CD4-positive, CD25-positive, alpha-beta regulatory T cell (primary cell): ENCODE data around the gene PCDHGA4. TPM values are rescaled to one million over a fixed set of nuclear protein-coding genes. Genes with fewer than 3 reads are reported as not detected.
A peak's percentile ranks its signal among the peaks of the same experiment; 100 is the strongest.

Source experiments
- ATAC-seq, 2 donors: fragments of 150-1000 bp; cut with Tn5 transposase; one replicate each; pipeline ENCODE4 v1.10.0; 2021; ENCODE audit warnings: low read depth in 2 of 2, moderate number of reproducible peaks in 2 of 2, moderate library complexity in 1 of 2
- DNase-seq, 3 donors: peaks; one replicate each; pipeline versions ENCODE4 v3.0.0 to v3.0.0-alpha.2; 2012 to 2022; ENCODE audit warnings: mixed read lengths in 1 of 3
- H3K27ac ChIP-seq: one replicate; pipeline ENCODE4 v1.7.0; 2013; ENCODE audit warnings: mild to moderate bottlenecking, low read length; ENCODE audit not compliant: insufficient read depth, poor library complexity, severe bottlenecking
- H3K27me3 ChIP-seq: one replicate; pipeline ENCODE4 v1.7.0; 2013; ENCODE audit warnings: low read length; ENCODE audit not compliant: control insufficient read depth, insufficient read depth
- H3K36me3 ChIP-seq: one replicate; pipeline ENCODE4 v1.7.0; 2013; ENCODE audit warnings: mild to moderate bottlenecking, low read length, moderate library complexity; ENCODE audit not compliant: control insufficient read depth, insufficient read depth
- H3K4me1 ChIP-seq: 2 replicates; pipeline ENCODE4 v1.7.0; 2013; ENCODE audit warnings: mild to moderate bottlenecking, low read length; ENCODE audit not compliant: insufficient read depth, control insufficient read depth, poor library complexity, severe bottlenecking
- H3K4me3 ChIP-seq: one replicate; pipeline ENCODE4 v1.7.0; 2013; ENCODE audit warnings: low read depth, mild to moderate bottlenecking, low read length, moderate library complexity
- H3K9me3 ChIP-seq, 2 experiments: 1 replicate in 1 of 2; 2 replicates in 1 of 2; pipeline ENCODE4 v1.7.0; 2013; ENCODE audit warnings: low read length in 2 of 2, mild to moderate bottlenecking in 1 of 2, moderate library complexity in 1 of 2; ENCODE audit not compliant: control insufficient read depth in 2 of 2
- H3K27ac Mint-ChIP-seq, 3 donors: one replicate each; pipeline ENCODE4 v1.8.0; 2020 to 2022; ENCODE audit warnings: mild to moderate bottlenecking in 3 of 3, mixed read lengths in 3 of 3, moderate library complexity in 2 of 3
- H3K27me3 Mint-ChIP-seq: one replicate; pipeline ENCODE4 v1.8.0; 2022; ENCODE audit warnings: mild to moderate bottlenecking, mixed read lengths
- H3K36me3 Mint-ChIP-seq: one replicate; pipeline ENCODE4 v1.8.0; 2020; ENCODE audit warnings: mixed read lengths
- H3K4me1 Mint-ChIP-seq, 4 donors: one replicate each; pipeline ENCODE4 v1.8.0; 2020 to 2022; ENCODE audit warnings: mixed read lengths in 4 of 4, mild to moderate bottlenecking in 1 of 4
- H3K4me3 Mint-ChIP-seq, 4 donors: one replicate each; pipeline ENCODE4 v1.8.0; 2020 to 2022; ENCODE audit warnings: mild to moderate bottlenecking in 4 of 4, mixed read lengths in 4 of 4, moderate library complexity in 3 of 4
- H3K9me3 Mint-ChIP-seq, 7 donors: one replicate each; pipeline ENCODE4 v1.8.0; 2020 to 2022; ENCODE audit warnings: mixed read lengths in 7 of 7, mild to moderate bottlenecking in 3 of 7, moderate library complexity in 2 of 7
- polyA plus RNA-seq, 4 donors: library from polyadenylated mRNA; unstranded; fragments of 300-500 nt; fragmentation: Illumina TruSeq; gene quantifications; one replicate each; pipeline ENCODE4 v1.2.3, GENCODE V29; 2021
- total RNA-seq: library from RNA; stranded (reverse); gene quantifications from one replicate; pipeline ENCODE4 v1.2.3, GENCODE V29; 2022

PCDHGA4 gene
- total and polyA plus RNA-seq, 5 donors from 2014 or later, result not detected

DNA sequence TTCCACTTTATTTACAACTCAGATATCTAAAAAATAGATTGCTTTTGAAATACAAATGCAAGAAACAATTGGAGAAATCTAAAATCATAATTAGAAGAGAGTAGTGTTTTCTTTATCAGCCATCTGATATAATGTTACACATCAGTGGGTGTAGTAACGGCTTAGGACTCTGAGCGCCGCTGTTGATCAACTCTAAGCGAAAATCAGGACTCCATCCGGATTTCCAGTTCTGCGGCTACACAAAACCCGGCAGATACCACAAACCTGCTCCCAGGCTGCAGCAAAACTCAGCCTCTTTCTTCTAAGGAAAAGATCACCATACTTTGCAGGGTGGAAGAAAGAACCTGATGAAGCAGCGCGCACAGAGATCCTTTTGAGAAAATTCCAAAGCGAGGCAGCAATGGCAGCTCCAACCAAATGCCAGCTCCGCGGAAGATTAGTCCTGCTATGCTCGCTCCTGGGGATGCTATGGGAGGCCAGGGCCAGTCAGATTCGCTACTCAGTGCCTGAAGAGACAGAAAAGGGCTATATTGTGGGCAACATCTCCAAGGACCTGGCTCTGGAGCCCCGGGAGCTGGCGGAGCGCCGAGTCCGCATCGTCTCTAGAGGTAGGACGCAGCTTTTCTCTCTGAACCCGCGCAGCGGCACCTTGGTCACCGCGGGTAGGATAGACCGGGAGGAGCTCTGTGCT, 47.9 kb downstream of the PCDHGA4 start, which contains the start of gene PCDHGA9:
TSS of gene PCDHGA9 (plus strand) at position 226 of the 691 bp plus-strand sequence. CDS start at position 401, 175 bp downstream.
- ATAC-seq (no peak), DNase-seq (no peak)
- Histone ChIP-seq H3K27me3 (peaks cover 38% of the 10 kb centered on the region), H3K4me1 (no peaks in the 10 kb centered on the region), H3K4me3 (no peak within 1 kb of the TSS), H3K36me3 (no peaks in the 10 kb centered on the region), H3K27ac (no peak within 1 kb of the TSS), H3K9me3 (peaks cover 24 to 35% of the 10 kb centered on the region in 2 experiments)
- Mint-ChIP-seq H3K4me1 (peaks cover 0 to 6% (median 0%) of the 10 kb centered on the region in 4 donors), H3K36me3 (peaks cover 8% of the 10 kb centered on the region), H3K9me3 (peaks cover 0 to 29% (median 7%) of the 10 kb centered on the region in 7 donors), H3K27ac (no peak within 1 kb of the TSS), H3K4me3 (peak within 1 kb of the TSS; percentile 27 to 52 (median 34)), H3K27me3 (peaks cover 60% of the 10 kb centered on the region)

DNA sequence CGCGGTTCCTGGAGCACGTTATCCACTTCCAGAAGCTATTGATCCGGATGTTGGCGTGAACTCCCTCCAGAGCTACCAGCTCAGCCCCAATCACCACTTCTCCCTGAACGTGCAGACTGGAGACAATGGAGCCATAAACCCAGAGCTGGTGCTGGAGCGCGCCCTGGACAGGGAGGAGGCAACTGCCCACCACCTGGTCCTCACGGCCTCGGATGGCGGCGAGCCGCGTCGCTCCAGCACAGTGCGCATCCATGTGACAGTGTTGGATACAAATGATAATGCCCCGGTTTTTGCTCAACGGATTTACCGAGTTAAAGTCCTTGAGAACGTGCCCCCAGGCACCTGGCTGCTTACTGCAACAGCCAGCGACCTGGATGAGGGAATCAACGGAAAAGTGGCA, 48.6 kb downstream of the PCDHGA4 start:
- H3K36me3 ChIP-seq, result no peaks in the 10 kb centered on the region
- peaks cover 38% of the 10 kb centered on the region for H3K27me3 ChIP-seq
- H3K27ac ChIP-seq, result no peak overlapping the region
- Mint-ChIP-seq H3K36me3 (peaks cover 8% of the 10 kb centered on the region), H3K27me3 (peaks cover 64% of the 10 kb centered on the region), H3K27ac (no peak overlapping the region), H3K4me1 (peaks cover 0 to 8% (median 0%) of the 10 kb centered on the region in 4 donors), H3K9me3 (peaks cover 0 to 34% (median 10%) of the 10 kb centered on the region in 7 donors), H3K4me3 (peak overlapping the region in 1 of 4 donors; percentile 9)
- H3K9me3 ChIP-seq, result peaks cover 24 to 42% of the 10 kb centered on the region in 2 experiments
- ATAC-seq (no peak), DNase-seq (no peak)
- no peaks in the 10 kb centered on the region for H3K4me1 ChIP-seq
- H3K4me3 ChIP-seq, result no peak overlapping the region

Other genes with a start within 250 kb of the PCDHGA4 start
Only the 30 nearest of the 36 such genes appear.
- gene PCDHB9, start 167.9 kb upstream of the PCDHGA4 start, total RNA-seq, result 0.07 TPM
- gene PCDHB9, start 167.9 kb upstream of the PCDHGA4 start, polyA plus RNA-seq, result not detected
- not detected for gene PCDHB10, start 162.7 kb upstream of the PCDHGA4 start, total RNA-seq
- gene PCDHB10, start 162.7 kb upstream of the PCDHGA4 start, polyA plus RNA-seq, result not detected
- gene PCDHB11, start 155.4 kb upstream of the PCDHGA4 start, total RNA-seq, result not detected
- not detected for gene PCDHB11, start 155.4 kb upstream of the PCDHGA4 start, polyA plus RNA-seq
- not detected for gene PCDHB12, start 146.3 kb upstream of the PCDHGA4 start, total RNA-seq
- gene PCDHB12, start 146.3 kb upstream of the PCDHGA4 start, polyA plus RNA-seq, result not detected
- gene PCDHB13, start 141.1 kb upstream of the PCDHGA4 start, total RNA-seq, result not detected
- under 1 TPM in 1 of 4 donors, not detected in 3; 0.05 TPM for gene PCDHB13, start 141.1 kb upstream of the PCDHGA4 start, polyA plus RNA-seq
- not detected for gene PCDHB14, start 131.7 kb upstream of the PCDHGA4 start, total RNA-seq
- not detected for gene PCDHB14, start 131.7 kb upstream of the PCDHGA4 start, polyA plus RNA-seq
- gene PCDHB15, start 109.6 kb upstream of the PCDHGA4 start, total RNA-seq, result not detected
- gene PCDHB15, start 109.6 kb upstream of the PCDHGA4 start, polyA plus RNA-seq, result not detected
- gene SLC25A2, start 51.0 kb upstream of the PCDHGA4 start, total RNA-seq, result 0.74 TPM
- gene SLC25A2, start 51.0 kb upstream of the PCDHGA4 start, polyA plus RNA-seq, result under 1 TPM in 1 of 4 donors, not detected in 3; 0.12 TPM
- 76.6 TPM for gene TAF7, start 34.2 kb upstream of the PCDHGA4 start, total RNA-seq
- 100 to 1,000 TPM; 172 to 235 (median 200) TPM for gene TAF7, start 34.2 kb upstream of the PCDHGA4 start, polyA plus RNA-seq
- 0.10 TPM for gene PCDHGA1, start 24.5 kb upstream of the PCDHGA4 start, total RNA-seq
- gene PCDHGA1, start 24.5 kb upstream of the PCDHGA4 start, polyA plus RNA-seq, result under 1 TPM in 1 of 4 donors, not detected in 3; 0.06 TPM
- not detected for gene PCDHGA2, start 16.3 kb upstream of the PCDHGA4 start, total RNA-seq
- not detected for gene PCDHGA2, start 16.3 kb upstream of the PCDHGA4 start, polyA plus RNA-seq
- gene PCDHGA3, start 11.2 kb upstream of the PCDHGA4 start, total RNA-seq, result not detected
- gene PCDHGA3, start 11.2 kb upstream of the PCDHGA4 start, polyA plus RNA-seq, result not detected
- gene PCDHGB1, start 4.9 kb upstream of the PCDHGA4 start, total RNA-seq, result not detected
- gene PCDHGB1, start 4.9 kb upstream of the PCDHGA4 start, polyA plus RNA-seq, result not detected
- gene PCDHGB2, start 5.0 kb downstream of the PCDHGA4 start, total RNA-seq, result 0.20 TPM
- gene PCDHGB2, start 5.0 kb downstream of the PCDHGA4 start, polyA plus RNA-seq, result under 1 TPM in 1 of 4 donors, not detected in 3; 0.54 TPM
- not detected for gene PCDHGA5, start 9.1 kb downstream of the PCDHGA4 start, total RNA-seq
- under 1 TPM in 1 of 4 donors, not detected in 3; 0.08 TPM for gene PCDHGA5, start 9.1 kb downstream of the PCDHGA4 start, polyA plus RNA-seq
- gene PCDHGB3, start 15.2 kb downstream of the PCDHGA4 start, total RNA-seq, result 0.20 TPM
- gene PCDHGB3, start 15.2 kb downstream of the PCDHGA4 start, polyA plus RNA-seq, result not detected
- gene PCDHGA6, start 18.9 kb downstream of the PCDHGA4 start, total RNA-seq, result not detected
- gene PCDHGA6, start 18.9 kb downstream of the PCDHGA4 start, polyA plus RNA-seq, result not detected
- not detected for gene PCDHGA7, start 27.7 kb downstream of the PCDHGA4 start, total RNA-seq
- under 1 TPM in 1 of 4 donors, not detected in 3; 0.09 TPM for gene PCDHGA7, start 27.7 kb downstream of the PCDHGA4 start, polyA plus RNA-seq
- gene PCDHGB4, start 32.7 kb downstream of the PCDHGA4 start, total RNA-seq, result not detected
- gene PCDHGB4, start 32.7 kb downstream of the PCDHGA4 start, polyA plus RNA-seq, result under 1 TPM in 1 of 4 donors, not detected in 3; 0.22 TPM
- not detected for gene PCDHGA8, start 37.6 kb downstream of the PCDHGA4 start, total RNA-seq
- gene PCDHGA8, start 37.6 kb downstream of the PCDHGA4 start, polyA plus RNA-seq, result under 1 TPM in 1 of 4 donors, not detected in 3; 0.10 TPM
- not detected for gene PCDHGB5, start 42.9 kb downstream of the PCDHGA4 start, total RNA-seq
- under 1 TPM in 2 of 4 donors, not detected in 2; 0.17 to 0.27 TPM for gene PCDHGB5, start 42.9 kb downstream of the PCDHGA4 start, polyA plus RNA-seq
- gene PCDHGA9, start 47.8 kb downstream of the PCDHGA4 start, total RNA-seq, result not detected
- gene PCDHGA9, start 47.8 kb downstream of the PCDHGA4 start, polyA plus RNA-seq, result not detected
- not detected for gene PCDHGB6, start 53.0 kb downstream of the PCDHGA4 start, total RNA-seq
- gene PCDHGB6, start 53.0 kb downstream of the PCDHGA4 start, polyA plus RNA-seq, result not detected
- not detected for gene PCDHGA10, start 58.0 kb downstream of the PCDHGA4 start, total RNA-seq
- not detected for gene PCDHGA10, start 58.0 kb downstream of the PCDHGA4 start, polyA plus RNA-seq
- not detected for gene PCDHGB7, start 62.7 kb downstream of the PCDHGA4 start, total RNA-seq
- not detected for gene PCDHGB7, start 62.7 kb downstream of the PCDHGA4 start, polyA plus RNA-seq
- not detected for gene PCDHGA11, start 66.0 kb downstream of the PCDHGA4 start, total RNA-seq
- not detected for gene PCDHGA11, start 66.0 kb downstream of the PCDHGA4 start, polyA plus RNA-seq
- gene PCDHGA12, start 75.5 kb downstream of the PCDHGA4 start, total RNA-seq, result not detected
- gene PCDHGA12, start 75.5 kb downstream of the PCDHGA4 start, polyA plus RNA-seq, result not detected
- gene PCDHGC3, start 120.9 kb downstream of the PCDHGA4 start, total RNA-seq, result 0.35 TPM
- gene PCDHGC3, start 120.9 kb downstream of the PCDHGA4 start, polyA plus RNA-seq, result under 1 TPM in 1 of 4 donors, not detected in 3; 0.09 TPM
- not detected for gene PCDHGC4, start 130.0 kb downstream of the PCDHGA4 start, total RNA-seq
- gene PCDHGC4, start 130.0 kb downstream of the PCDHGA4 start, polyA plus RNA-seq, result not detected
- not detected for gene PCDHGC5, start 134.1 kb downstream of the PCDHGA4 start, total RNA-seq
- not detected for gene PCDHGC5, start 134.1 kb downstream of the PCDHGA4 start, polyA plus RNA-seq